SU-DHL-6 (cell line): ENCODE results near the gene ITFG2.
A peak's percentile ranks its signal among the peaks of the same experiment; 100 is the strongest.

Experiments used
- H2AFZ ChIP-seq: fragments of 200-600 bp; sonication (generic); 2 replicates; pipeline ENCODE4 v1.6.1; 2014; ENCODE audit warnings: low read depth, mild to moderate bottlenecking, moderate library complexity, mixed read lengths, antibody characterized with exemption, low read length; ENCODE audit not compliant: severe bottlenecking
- H3F3A ChIP-seq: fragments of 200-600 bp; shearing (Covaris generic); 2 replicates; pipeline ENCODE4 v1.6.0; 2016; ENCODE audit warnings: antibody characterized with exemption, mild to moderate bottlenecking; ENCODE audit not compliant: insufficient read depth
- H3K27ac ChIP-seq: fragments of 200-600 bp; sonication (generic); 2 replicates; pipeline ENCODE4 v1.5.1; 2016; ENCODE audit warnings: low read depth, mild to moderate bottlenecking, low read length, moderate library complexity, mixed read lengths
- H3K27me3 ChIP-seq: fragments of 200-600 bp; sonication (generic), shearing (Covaris generic); 2 replicates; pipeline ENCODE4 v1.6.0; 2014; ENCODE audit warnings: mild to moderate bottlenecking, low read length
- H3K36me3 ChIP-seq: fragments of 200-600 bp; sonication (generic); 2 replicates; pipeline ENCODE4 v1.6.1; 2014; ENCODE audit warnings: mild to moderate bottlenecking, low read length, mixed read lengths
- H3K4me2 ChIP-seq: fragments of 300-600, 200-600 bp; shearing (Covaris generic), sonication (generic); 2 replicates; pipeline ENCODE4 v1.6.0; 2014; ENCODE audit warnings: low read length, low read depth, mild to moderate bottlenecking; ENCODE audit not compliant: poor library complexity, severe bottlenecking
- H3K4me3 ChIP-seq: fragments of 200-600 bp; sonication (generic); 2 replicates; pipeline ENCODE4 v1.5.1; 2014; ENCODE audit warnings: antibody characterized with exemption, low read length, mild to moderate bottlenecking, mixed read lengths; ENCODE audit not compliant: insufficient read depth, poor library complexity, severe bottlenecking
- H3K79me2 ChIP-seq: fragments of 200-600 bp; sonication (generic); 2 replicates; pipeline ENCODE4 v1.6.1; 2014; ENCODE audit warnings: mild to moderate bottlenecking, low read length, moderate library complexity; ENCODE audit not compliant: insufficient read depth
- H3K9ac ChIP-seq: fragments of 200-600 bp; sonication (generic); 2 replicates; pipeline ENCODE4 v1.7.0; 2014; ENCODE audit warnings: mild to moderate bottlenecking, low read length
- H3K9me2 ChIP-seq: fragments of 200-600 bp; sonication (generic); replicated peaks from 2 replicates; pipeline ENCODE4 v1.6.1; 2014; ENCODE audit warnings: low read length; ENCODE audit not compliant: insufficient read depth
- H3K9me3 ChIP-seq: fragments of 200-600 bp; sonication (generic); 2 replicates; pipeline ENCODE4 v1.6.1; 2014; ENCODE audit warnings: low read length, mixed read lengths; ENCODE audit not compliant: insufficient read depth
- H4K20me1 ChIP-seq: fragments of 200-600 bp; sonication (generic); 2 replicates; pipeline ENCODE4 v1.6.1; 2014; ENCODE audit warnings: low read depth, mild to moderate bottlenecking, antibody characterized with exemption, low read length, moderate library complexity, mixed read lengths
- EZH2phosphoT487 ChIP-seq: fragments of 200-600 bp; sonication (generic), shearing (Covaris generic); conservative IDR thresholded peaks from 2 replicates; pipeline ENCODE4 v1.6.1; 2018; ENCODE audit warnings: mild to moderate bottlenecking, antibody characterized with exemption, low read length, moderate library complexity, mixed read lengths
- TF ChIP-seq, protein P1 (sequence below): fragments of 200-600 bp; sonication (generic); IDR thresholded peaks from one replicate; pipeline ENCODE4 v1.5.1; 2017; ENCODE audit warnings: antibody characterized with exemption, mild to moderate bottlenecking, low read length, moderate library complexity; ENCODE audit not compliant: insufficient read depth, poor library complexity, severe bottlenecking

ITFG2 gene

DNA sequence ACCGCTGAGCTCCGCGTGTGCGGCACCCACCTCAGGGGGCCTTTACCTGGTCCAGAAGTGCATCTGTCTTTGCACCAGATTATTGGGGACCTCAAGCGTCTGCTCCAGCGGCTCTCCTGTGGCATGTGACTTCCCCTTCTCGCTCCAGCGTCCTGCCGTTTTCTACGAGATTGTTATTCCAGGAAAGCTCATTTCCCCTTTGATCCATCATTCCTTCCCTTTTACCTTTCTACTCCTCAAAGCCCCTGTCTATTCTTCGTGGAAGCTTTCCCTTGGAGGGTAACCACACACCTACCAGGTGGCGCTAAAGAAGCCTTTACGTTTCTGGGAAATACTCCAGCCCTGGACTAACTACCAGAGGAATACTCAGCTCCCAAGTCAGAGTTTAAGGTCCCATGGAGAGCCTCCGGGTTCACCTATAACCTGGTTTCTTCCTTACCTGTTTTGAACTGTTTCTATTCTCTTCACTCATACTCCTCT is 16.2 kb upstream of the ITFG2 start:
- Histone ChIP-seq H3F3A (0 out of 2 replicates have a peak, but pooled peaks cover 4% of the 10 kb centered on the region), H3K27ac (no peak overlapping the region), H3K4me3 (peak overlapping the region; percentile 66), H3K27me3 (no peaks in the 10 kb centered on the region), H3K9me2 (no peaks in the 10 kb centered on the region), H2AFZ (peak overlapping the region; percentile 53), H3K9me3 (no peaks in the 10 kb centered on the region), H4K20me1 (no peaks in the 10 kb centered on the region; the same call in 1 of the 2 replicates), H3K79me2 (peaks cover 24% of the 10 kb centered on the region), H3K36me3 (peaks cover 8% of the 10 kb centered on the region), H3K4me2 (peak overlapping the region; percentile 87), H3K9ac (peak overlapping the region; percentile 79)
- no peak for TF ChIP-seq EZH2phosphoT487
- TF ChIP-seq, protein P1, sequence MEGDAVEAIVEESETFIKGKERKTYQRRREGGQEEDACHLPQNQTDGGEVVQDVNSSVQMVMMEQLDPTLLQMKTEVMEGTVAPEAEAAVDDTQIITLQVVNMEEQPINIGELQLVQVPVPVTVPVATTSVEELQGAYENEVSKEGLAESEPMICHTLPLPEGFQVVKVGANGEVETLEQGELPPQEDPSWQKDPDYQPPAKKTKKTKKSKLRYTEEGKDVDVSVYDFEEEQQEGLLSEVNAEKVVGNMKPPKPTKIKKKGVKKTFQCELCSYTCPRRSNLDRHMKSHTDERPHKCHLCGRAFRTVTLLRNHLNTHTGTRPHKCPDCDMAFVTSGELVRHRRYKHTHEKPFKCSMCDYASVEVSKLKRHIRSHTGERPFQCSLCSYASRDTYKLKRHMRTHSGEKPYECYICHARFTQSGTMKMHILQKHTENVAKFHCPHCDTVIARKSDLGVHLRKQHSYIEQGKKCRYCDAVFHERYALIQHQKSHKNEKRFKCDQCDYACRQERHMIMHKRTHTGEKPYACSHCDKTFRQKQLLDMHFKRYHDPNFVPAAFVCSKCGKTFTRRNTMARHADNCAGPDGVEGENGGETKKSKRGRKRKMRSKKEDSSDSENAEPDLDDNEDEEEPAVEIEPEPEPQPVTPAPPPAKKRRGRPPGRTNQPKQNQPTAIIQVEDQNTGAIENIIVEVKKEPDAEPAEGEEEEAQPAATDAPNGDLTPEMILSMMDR: no peak

DNA sequence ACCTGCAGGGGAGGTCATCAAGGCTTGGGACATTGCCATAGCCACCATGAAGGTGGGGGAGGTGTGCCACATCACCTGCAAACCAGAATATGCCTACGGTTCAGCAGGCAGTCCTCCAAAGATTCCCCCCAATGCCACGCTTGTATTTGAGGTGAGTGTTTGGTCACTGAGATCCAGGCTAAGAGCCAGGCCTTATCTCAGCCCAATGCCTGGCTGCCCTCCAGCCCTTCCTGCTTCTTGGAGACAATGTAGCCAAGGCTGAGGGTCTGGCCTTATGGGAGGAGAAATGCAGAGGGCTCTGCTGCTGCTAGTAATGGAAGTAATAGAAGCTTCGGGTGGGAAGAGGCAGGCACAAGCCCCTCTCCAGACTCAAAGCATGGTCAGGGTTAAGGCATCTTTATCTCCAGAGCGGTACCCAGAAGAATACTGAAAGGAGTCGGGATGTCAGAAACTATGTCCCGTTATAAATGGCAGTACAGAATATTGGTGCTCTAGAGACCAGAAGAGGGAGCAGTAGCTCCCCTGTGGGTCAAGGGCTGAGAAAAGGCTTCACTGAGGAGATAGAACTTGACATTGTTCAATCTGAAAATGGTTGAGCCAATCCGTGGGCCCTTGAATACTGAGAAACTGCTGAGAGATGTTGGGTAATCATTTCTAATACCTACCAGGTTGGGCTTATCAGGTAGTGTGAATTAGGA is 14.6 kb upstream of the ITFG2 start:
- Histone ChIP-seq H3K9me3 (no peaks in the 10 kb centered on the region), H3K4me3 (no peak overlapping the region), H3K27ac (no peak overlapping the region), H3K9me2 (no peaks in the 10 kb centered on the region), H3K79me2 (peaks cover 24% of the 10 kb centered on the region), H3K4me2 (no peak overlapping the region), H3K36me3 (peaks cover 13% of the 10 kb centered on the region), H3K9ac (no peak overlapping the region), H3K27me3 (no peaks in the 10 kb centered on the region), H4K20me1 (no peaks in the 10 kb centered on the region; the same call in 1 of the 2 replicates), H2AFZ (no peak overlapping the region), H3F3A (0 out of 2 replicates have a peak, but pooled peaks cover 2% of the 10 kb centered on the region)
- TF ChIP-seq EZH2phosphoT487: no peak
- TF ChIP-seq, protein P1: no peak

DNA sequence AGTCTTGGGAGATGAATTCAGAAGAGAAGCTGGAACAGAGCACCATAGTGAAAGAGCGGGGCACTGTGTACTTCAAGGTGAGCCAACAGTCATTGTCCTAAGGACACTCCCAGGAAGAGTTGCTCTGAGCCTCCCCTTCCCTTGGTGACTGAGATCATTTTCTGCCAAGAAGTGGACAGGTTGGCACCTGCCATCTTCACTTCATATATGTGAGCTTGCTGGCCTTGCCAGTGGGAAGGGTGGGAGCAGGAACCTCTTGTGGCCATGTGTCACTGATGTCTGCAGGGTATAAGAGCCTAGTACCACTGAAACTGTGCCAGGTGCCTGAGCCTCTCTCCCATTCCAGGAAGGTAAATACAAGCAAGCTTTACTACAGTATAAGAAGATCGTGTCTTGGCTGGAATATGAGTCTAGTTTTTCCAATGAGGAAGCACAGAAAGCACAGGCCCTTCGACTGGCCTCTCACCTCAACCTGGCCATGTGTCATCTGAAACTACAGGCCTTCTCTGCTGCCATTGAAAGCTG is 12.4 kb upstream of the ITFG2 start:
- Histone ChIP-seq H3K27ac (no peak overlapping the region), H3K9me3 (no peaks in the 10 kb centered on the region), H2AFZ (no peak overlapping the region), H4K20me1 (no peaks in the 10 kb centered on the region; the same call in 1 of the 2 replicates), H3F3A (peaks cover 6% of the 10 kb centered on the region; the same call in 1 of the 2 replicates), H3K9ac (no peak overlapping the region), H3K27me3 (no peaks in the 10 kb centered on the region), H3K79me2 (peaks cover 24% of the 10 kb centered on the region), H3K9me2 (no peaks in the 10 kb centered on the region), H3K4me3 (no peak overlapping the region), H3K36me3 (peaks cover 21% of the 10 kb centered on the region), H3K4me2 (no peak overlapping the region)
- TF ChIP-seq, protein P1: no peak
- no peak for TF ChIP-seq EZH2phosphoT487
